ENCODE measurements around the gene KCNG1.

Gene KCNG1

DNA sequence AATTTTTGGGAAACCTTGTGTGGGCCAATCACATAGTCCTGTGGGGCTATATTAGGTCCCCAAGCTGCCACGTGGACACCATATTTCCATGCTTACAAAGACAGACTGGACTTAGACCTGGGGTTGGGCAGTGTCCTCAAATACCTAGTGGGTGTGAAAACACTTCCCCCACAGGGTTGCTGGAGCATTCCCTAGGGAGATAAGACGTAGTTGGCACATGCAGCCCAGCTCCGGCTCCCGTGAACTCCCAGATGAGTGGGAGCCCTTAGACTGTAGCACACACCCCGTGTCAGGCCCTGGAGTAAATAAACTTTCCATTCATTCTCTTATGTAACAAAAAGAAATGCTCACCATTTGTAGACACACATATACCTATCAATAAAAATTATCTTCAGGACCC, 14.2 kb downstream of the KCNG1 start:
- DNase-seq (ENCODE audit: low read depth) = no peak
- no peak overlapping the region for H3K4me3 ChIP-seq (ENCODE audit: low read depth, low read length)
- TF ChIP-seq, protein P1, sequence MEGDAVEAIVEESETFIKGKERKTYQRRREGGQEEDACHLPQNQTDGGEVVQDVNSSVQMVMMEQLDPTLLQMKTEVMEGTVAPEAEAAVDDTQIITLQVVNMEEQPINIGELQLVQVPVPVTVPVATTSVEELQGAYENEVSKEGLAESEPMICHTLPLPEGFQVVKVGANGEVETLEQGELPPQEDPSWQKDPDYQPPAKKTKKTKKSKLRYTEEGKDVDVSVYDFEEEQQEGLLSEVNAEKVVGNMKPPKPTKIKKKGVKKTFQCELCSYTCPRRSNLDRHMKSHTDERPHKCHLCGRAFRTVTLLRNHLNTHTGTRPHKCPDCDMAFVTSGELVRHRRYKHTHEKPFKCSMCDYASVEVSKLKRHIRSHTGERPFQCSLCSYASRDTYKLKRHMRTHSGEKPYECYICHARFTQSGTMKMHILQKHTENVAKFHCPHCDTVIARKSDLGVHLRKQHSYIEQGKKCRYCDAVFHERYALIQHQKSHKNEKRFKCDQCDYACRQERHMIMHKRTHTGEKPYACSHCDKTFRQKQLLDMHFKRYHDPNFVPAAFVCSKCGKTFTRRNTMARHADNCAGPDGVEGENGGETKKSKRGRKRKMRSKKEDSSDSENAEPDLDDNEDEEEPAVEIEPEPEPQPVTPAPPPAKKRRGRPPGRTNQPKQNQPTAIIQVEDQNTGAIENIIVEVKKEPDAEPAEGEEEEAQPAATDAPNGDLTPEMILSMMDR (IDR thresholded peaks at IDR 0.05; ENCODE audit: low read depth, low read length, missing control alignments) = no peak

DNA sequence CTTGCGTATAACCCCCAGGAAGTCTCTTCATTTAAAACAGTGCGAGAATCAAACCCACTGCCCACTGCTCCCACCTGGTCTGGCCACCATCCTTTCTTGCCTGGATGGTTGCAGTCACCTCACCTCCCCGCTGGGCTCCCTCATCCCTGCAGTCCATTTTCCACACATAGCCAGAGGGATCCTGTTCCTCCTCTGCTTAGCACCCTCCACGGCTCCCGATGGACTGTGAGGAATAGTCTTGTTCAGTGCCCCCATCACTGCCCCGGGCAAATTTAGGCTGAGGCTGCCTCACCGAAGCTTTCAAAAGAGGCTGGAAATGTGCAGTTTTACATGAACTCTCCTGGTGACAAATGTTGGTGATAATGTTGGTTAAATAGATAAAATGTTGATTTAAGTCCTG, 17.7 kb downstream of the KCNG1 start:
- no peak for DNase-seq (ENCODE audit: low read depth)
- H3K4me3 ChIP-seq (ENCODE audit: low read depth, low read length) = no peak overlapping the region
- TF ChIP-seq, protein P1 (IDR thresholded peaks at IDR 0.05; ENCODE audit: low read depth, low read length, missing control alignments) = no peak

DNA sequence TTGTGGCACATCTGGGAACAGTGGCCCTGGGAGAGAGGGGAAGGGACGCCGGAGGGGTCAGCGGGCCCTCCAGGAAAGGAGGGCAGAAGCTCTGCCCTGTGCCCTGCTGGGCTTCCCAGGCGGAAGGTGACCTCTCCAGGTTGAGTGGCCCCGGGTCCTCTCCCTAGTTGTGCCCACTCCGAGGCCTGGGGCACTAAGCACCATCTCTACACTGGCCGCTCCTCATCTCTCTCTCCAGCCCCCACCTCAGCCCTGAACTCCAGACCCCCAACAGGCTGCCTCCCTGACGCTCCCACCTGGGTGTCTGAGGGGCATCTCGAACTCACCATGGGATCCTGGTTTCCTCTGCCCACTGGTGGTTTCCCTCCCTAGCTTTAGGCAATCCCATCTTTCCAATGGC, 18.1 kb downstream of the KCNG1 start:
- no peak for DNase-seq (ENCODE audit: low read depth)
- TF ChIP-seq, protein P1 (IDR thresholded peaks at IDR 0.05; ENCODE audit: low read depth, low read length, missing control alignments) = no peak
- no peak overlapping the region for H3K4me3 ChIP-seq (ENCODE audit: low read depth, low read length)

DNA sequence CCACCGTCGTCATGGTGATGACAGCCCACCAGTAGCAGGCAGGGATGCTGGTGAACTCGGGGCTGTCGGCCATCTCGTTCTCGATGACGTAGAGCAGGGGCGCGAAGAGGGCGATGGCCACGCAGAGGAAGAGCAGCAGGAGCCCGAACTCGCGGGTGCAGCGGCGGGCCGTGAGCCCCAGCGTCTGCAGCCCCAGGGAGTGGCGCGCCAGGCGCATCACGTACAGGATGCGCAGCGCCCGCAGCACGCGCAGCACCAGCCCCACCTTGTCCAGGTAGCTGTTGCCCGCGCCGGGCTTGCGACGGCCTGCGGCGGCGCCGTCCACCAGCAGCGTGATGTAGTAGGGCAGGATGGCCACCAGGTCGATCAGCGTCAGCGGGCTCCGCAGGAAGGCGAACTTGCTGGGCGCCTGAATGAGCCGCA, 18.6 kb downstream of the KCNG1 start:
- TF ChIP-seq, protein P1 (IDR thresholded peaks at IDR 0.05; ENCODE audit: low read depth, low read length, missing control alignments) = no peak
- H3K4me3 ChIP-seq (ENCODE audit: low read depth, low read length) = no peak overlapping the region
- DNase-seq (ENCODE audit: low read depth) = no peak

DNA sequence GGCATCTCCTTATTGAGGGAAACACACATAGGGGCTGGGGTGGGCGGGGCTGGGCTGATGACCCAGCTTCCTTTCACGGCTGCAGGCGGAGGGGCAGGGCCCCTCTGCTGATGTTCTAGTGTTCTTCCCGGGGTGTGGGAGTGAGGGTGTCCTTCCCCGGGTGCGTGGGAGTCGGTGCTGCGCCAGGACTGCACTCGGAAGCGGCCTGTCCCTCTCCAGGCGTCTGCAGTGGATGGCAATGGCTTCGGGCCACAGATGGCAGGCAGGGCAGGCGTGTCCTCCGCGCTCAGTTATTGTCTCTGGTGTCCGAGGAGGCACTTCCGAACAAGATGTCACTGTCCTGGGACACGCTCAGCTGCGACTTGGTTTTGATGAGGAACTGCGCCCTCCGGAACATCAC, 19.2 kb downstream of the KCNG1 start:
- TF ChIP-seq, protein P1 (IDR thresholded peaks at IDR 0.05; ENCODE audit: low read depth, low read length, missing control alignments) = no peak
- DNase-seq (ENCODE audit: low read depth) = no peak
- H3K4me3 ChIP-seq (ENCODE audit: low read depth, low read length) = no peak overlapping the region

DNA sequence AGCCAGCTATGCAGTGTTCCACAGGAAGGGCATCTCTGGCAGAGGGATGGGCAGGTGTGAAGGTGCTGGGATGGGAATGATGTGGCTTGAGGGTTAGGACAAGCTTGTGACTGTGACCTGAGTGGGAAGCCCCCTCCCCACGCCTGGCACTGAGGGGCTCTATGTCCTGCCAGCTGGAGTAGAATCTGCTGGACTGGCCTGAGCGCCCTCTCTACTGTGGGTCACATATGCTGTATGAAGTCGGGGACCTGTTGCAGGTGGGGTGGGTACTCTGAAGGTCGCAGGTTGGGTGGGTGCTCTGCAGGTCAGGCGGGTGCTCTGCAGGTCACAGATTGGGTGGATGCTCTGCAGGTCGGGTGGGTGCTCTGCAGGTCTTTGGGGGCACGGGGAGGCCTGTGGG, 20.3 kb downstream of the KCNG1 start:
- no peak for DNase-seq (ENCODE audit: low read depth)
- H3K4me3 ChIP-seq (ENCODE audit: low read depth, low read length) = no peak overlapping the region
- TF ChIP-seq, protein P1 (IDR thresholded peaks at IDR 0.05; ENCODE audit: low read depth, low read length, missing control alignments) = no peak

DNA sequence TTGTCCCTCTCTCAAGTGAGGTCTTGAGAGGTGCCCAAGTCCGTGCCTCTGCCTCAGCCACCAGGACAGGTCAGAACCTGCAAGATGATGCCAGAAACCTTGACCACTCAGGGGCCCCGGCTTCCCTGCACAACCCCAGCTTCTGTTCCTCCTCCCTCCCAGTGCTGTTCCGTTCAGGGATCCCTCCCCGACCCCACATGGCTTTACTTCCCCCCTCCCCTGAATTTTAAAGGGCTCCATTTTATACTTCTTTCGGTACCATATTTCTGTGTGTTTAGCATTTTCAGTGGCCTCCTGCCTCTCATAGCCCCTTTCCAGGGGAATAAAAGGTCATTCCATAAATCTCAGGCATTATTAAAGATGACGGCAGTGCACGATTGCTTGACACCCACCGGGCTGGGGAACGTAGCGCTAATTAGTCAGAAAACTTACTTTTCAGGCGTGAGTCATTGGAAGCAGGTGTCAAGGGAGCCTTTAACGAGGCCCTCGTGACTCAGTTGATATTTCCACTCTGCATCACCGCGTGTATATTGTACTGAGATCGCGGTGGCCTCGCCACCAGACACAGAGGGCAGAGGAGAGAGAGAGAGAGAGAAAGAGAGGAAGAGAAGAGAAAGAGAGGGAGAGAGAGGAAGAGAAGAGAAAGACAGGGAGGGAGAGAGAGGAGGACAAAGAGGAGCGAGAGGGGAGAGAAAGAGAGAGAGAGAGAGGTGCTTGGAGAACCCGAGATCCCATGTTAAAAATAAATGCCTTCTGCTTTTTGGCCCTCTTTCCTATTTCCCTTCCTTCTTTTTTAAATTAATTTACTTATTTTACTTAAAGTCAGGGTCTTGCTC, 21.3 kb downstream of the KCNG1 start:
- no peak for DNase-seq (ENCODE audit: low read depth)
- no peak overlapping the region for H3K4me3 ChIP-seq (ENCODE audit: low read depth, low read length)
- TF ChIP-seq, protein P1 (IDR thresholded peaks at IDR 0.05; ENCODE audit: low read depth, low read length, missing control alignments) = no peak
